ENCODE measurements around the gene C1RL.
A peak's percentile ranks its signal among the peaks of the same experiment; 100 is the strongest.
"Not testable (repeated sequence)": the region's sequence is repeated elsewhere in the genome, so short reads cannot be mapped to it uniquely, and the experiment has no call there.

The C1RL gene

DNA sequence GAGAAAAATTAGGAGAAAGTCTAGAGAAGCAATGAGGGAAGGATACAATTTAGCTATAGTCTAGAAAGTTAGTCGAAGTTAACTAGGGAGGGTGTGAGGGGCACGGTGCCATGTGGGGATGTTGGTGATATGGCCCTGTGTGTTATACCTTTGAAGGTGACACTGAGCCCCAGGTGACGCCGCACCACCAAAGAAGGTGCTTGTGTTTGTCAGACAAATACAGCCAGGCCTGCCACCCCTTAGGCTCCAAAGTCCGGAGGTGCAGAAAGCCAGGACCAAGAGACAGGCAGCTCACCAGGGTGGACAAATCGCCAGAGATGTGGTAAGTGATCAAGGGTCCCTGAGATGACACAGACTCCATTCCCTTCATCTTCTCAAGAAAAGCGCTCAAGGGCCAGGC lies 47.4 kb downstream of the C1RL start:
- DNase-seq (ENCODE audit: low spot score), result no peak

DNA sequence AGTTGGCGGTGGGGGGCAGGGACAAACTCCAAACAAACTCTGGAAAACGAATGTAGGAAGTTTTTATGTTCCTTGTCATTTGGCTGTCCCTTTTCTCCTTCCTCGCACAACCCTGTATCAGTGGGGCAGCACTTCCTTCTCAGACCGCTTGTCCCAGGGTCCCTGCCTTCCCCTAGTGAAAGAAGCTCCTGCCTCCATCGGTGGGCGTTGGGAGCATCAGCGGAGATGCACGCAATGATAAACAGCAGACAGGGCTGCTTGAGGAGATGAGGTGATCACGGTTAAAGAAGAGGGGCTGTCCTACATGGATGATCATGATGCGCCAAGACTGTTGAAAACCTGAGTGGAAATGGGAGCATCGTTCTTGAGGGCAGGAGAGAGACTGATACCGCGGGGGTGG lies 47.9 kb downstream of the C1RL start:
- no peak for DNase-seq (ENCODE audit: low spot score)

DNA sequence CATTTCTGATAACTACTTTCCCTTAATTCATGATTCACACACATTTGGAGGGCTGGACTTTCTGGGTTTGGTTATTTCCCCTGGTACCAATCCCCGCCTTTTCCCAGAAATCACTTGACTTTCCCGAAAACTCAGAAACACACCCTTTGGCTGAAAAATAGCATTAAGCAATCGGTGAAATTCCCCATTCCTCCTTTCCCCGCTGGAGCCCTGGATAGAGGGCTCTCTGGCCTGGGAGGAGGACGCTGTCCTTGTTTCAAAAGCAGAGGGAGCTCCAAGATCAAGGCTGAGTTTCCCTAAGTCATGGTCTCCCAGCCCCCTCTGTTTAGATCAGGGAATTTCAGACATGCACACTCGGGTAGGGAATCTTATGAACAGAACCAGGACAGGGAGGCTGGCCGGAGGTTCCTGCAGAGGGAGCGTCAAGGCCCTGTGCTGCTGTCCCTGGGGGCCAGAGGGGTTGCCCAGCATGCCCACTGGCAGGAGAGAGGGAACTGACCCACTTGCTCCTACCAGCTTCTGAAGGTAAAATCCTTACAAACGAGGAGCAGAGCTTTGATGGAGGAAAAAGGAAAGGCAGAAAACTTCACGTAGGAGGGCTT lies 48.6 kb downstream of the C1RL start, which contains the start of gene C1S:
Gene C1S, plus strand, starts transcription at position 366 of the 602 bp plus-strand sequence. CDS start 1,195 bp downstream, outside the sequence.
- DNase-seq (ENCODE audit: low spot score), result peak; percentile 83

GRCh38 chr12:7059780-7060179 lies 49.2 kb downstream of the C1RL start:
- DNase-seq (ENCODE audit: low spot score), result no peak

DNA sequence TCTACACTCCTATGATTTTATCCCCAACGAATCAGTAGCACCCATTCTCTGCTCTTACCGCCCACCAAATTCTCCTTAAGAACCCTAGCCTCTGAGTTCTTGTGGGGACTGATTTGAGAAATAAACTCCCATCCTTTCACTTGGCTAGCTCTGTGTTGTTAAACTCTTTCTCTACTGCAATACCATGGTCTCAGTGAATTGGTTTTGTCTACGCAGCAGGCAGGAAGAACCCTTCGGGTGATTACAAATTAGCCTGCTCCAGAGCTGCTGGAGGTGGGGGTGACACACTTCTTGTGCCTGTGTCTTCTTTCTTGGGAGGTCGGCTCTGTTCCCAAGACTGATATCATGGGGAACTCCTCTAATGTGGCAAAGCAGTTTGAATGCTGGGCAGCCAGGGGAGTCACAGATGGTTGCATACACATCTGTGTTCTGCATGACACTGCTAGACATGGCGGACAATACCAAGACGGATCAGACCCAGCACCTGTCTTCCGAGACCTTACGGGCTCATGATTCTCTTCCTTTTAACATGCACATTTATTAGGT lies 50.1 kb downstream of the C1RL start:
- DNase-seq (ENCODE audit: low spot score), result no peak

DNA sequence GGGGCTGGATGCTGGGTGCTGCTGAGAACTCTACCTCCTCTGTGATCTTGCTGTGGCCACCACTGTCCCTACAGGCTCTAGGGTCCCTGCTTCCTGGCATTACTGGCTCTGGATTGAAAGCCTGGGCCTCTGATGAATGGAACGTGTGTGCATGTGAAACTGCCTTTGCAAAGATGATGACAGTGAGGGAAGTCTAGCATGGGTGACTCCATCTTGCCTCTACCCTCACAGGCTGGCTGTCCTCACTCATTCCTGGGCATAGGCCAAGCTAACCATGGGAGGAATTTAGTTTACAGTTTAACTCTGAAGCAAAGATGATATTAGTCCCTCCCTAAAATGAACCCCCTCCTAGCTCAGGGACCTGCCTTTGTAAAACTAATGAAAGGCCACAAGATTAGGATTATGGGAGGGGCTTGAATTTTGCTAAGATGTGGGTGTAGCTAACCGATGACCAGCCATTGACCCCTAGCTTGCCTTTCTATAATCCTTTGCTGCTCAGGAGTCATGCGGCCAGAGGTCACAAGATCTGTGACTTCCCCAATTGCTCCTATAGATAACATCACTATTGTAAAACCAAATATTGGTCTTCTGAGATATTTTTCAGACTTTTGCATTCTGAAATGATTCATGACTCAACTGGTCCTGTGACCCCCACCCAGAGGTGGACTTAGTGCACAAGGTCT lies 50.7 kb downstream of the C1RL start:
- DNase-seq (ENCODE audit: low spot score), result no peak

DNA sequence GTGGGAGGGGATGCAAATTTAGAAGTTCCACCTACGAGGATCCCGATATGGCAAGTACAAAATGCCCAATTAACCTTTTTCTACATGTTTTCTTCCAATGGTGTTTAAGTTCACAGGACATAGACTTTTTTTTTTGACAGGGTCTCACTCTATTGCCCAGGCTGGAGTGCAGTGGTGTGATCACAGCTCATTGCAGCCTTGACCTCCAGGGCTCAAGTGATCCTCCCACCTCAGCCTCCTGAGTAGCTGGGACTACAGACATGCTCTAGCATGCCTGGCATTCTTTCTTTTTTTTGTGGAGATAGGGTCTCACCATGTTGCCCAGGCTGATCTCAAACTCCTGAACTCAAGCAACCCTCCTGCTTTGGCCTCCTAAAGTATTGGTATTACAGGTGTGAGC lies 53.3 kb downstream of the C1RL start:
- not testable (repeated sequence) for DNase-seq (ENCODE audit: low spot score)

GRCh38 chr12:7054925-7055324 lies 54.1 kb downstream of the C1RL start:
- no peak for DNase-seq (ENCODE audit: low spot score)

GRCh38 chr12:7049973-7050372 lies 59.0 kb downstream of the C1RL start:
- DNase-seq (ENCODE audit: low spot score), result not testable (repeated sequence)

DNA sequence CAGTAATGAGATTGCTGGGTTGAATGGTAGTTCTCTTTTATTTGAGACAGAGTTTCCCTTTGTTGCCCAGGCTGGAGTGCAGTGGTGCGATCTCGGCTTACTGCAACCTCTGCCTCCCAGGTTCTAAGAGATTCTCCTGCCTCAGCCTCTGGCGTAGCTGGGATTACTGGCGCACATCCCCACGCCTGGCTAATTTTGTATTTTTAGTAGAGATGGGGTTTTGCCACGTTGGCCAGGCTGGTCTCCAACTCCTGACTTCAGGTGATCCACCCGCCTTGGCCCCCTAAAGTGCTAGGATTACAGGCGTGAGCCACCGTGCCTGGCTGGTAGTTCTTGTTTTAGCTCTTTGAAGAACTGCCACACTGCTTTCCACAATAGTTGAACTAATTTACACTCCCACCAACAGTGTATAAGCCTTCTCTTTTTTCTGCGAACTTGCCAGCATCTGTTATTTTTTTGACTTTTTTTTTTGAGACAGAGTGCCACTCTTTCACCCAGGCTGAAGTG lies 59.5 kb downstream of the C1RL start:
- DNase-seq (ENCODE audit: low spot score), result not testable (repeated sequence)

DNA sequence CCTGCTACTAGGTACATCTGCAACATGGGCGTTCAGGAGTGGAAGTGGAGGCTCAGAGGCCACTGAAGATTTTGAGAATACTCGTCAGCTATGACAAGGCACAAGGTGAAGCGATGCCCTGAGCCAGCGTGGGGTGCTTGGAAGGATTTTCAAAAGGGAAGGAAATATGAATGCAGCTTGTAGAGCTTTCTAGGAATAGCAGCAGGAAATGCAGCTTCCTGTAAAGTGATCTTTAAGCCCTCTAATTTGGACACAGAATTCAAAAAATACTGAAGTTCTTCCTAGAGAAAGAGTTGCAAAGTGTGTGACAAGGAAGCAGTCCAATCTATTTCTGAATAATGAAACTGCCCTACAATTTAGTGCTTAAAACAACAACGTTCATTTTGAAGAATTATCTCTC lies 61.7 kb downstream of the C1RL start:
- DNase-seq (ENCODE audit: low spot score), result no peak

DNA sequence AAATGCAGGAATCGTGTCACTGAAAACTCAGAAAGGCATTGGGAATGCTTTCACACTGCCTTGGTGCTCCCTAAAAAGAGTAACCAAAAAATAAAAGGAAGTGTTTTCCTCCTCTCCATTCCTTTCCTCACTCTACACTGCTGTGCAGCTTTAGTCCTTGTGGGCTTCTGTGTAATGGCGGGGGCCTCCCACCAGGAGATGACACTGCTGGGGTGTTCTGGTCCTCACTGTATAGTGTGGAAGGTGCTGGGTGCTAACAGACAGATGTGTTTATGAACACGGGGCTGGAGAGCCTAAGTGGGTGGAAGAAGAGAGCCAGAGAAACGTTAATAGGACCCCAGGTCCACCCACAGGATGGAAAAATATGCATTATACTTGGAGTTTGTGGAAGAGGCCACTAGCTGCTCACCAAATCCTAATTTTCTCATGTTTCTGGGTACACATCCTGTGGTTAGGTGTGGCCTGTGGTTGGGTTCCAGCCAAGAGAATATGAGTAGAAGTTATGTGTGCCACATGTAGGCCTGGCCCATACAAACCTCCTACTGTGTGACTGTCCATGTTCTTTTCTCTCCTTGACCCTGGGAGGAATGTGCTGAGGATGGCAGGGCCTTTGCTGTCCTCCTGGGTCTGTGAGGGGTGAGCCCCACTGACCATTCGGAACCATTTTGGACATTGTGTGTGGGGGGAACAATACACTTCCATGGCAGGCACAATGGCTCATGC lies 62.5 kb downstream of the C1RL start:
- DNase-seq (ENCODE audit: low spot score), result no peak

- no peak for DNase-seq (ENCODE audit: low spot score)
Observed at GRCh38 chr12:7045913-7046312, 63.1 kb downstream of the C1RL start.
